NCI-H2107 (cell line): Measurements from ENCODE around the gene RUNDC3A.
A peak's percentile ranks its signal among the peaks of the same experiment; 100 is the strongest.

Experiments
- DNase-seq: peaks from one replicate; lab custom pipeline; 2025; lab: John Stamatoyannopoulos, UW

RUNDC3A gene

GRCh38 chr17:44308320-44308818 is at the start of gene RUNDC3A:
TSS of gene RUNDC3A (plus strand) at chr17:44308601. CDS start at chr17:44308833, 232 bp downstream.
- DNase-seq = peak; percentile 55

GRCh38 chr17:44258811-44259351 is 49.5 kb upstream of the RUNDC3A start:
- no peak for DNase-seq

GRCh38 chr17:44260296-44260695 is 48.1 kb upstream of the RUNDC3A start:
- no peak for DNase-seq

- DNase-seq = no peak
These were observed 45.7 kb upstream of the RUNDC3A start for GRCh38 chr17:44262654-44263225.

- DNase-seq = no peak
These were observed 45.0 kb upstream of the RUNDC3A start for GRCh38 chr17:44263345-44263902.

GRCh38 chr17:44266402-44267164 is 41.8 kb upstream of the RUNDC3A start:
- no peak for DNase-seq

- DNase-seq = no peak
These were observed 41.3 kb upstream of the RUNDC3A start for GRCh38 chr17:44267165-44267455.

GRCh38 chr17:44267818-44268490 is 40.4 kb upstream of the RUNDC3A start, which contains the start of gene SLC4A1:
TSS of gene SLC4A1 (minus strand) at chr17:44268135. CDS start at chr17:44262866, 5,269 bp downstream.
- DNase-seq = no peak

- DNase-seq = no peak
These were observed 39.5 kb upstream of the RUNDC3A start for GRCh38 chr17:44268709-44269534.

GRCh38 chr17:44269535-44270240 is 38.7 kb upstream of the RUNDC3A start:
- no peak for DNase-seq

- no peak for DNase-seq
These were observed 36.0 kb upstream of the RUNDC3A start for GRCh38 chr17:44272321-44272951.

- DNase-seq = no peak
These were observed 35.4 kb upstream of the RUNDC3A start for GRCh38 chr17:44272954-44273353.

GRCh38 chr17:44273607-44274006 is 34.8 kb upstream of the RUNDC3A start:
- DNase-seq = no peak

- DNase-seq = no peak
These were observed 30.4 kb upstream of the RUNDC3A start for GRCh38 chr17:44277976-44278375.

- DNase-seq = no peak
These were observed 29.1 kb upstream of the RUNDC3A start for GRCh38 chr17:44279346-44279665.

- DNase-seq = no peak
These were observed 28.6 kb upstream of the RUNDC3A start for GRCh38 chr17:44279666-44280391.

- no peak for DNase-seq
These were observed 27.9 kb upstream of the RUNDC3A start for GRCh38 chr17:44280392-44280937.

- DNase-seq = no peak
These were observed 26.8 kb upstream of the RUNDC3A start for GRCh38 chr17:44281570-44281969.

GRCh38 chr17:44282264-44282663 is 26.1 kb upstream of the RUNDC3A start:
- DNase-seq = no peak
